ENCODE data around the gene GPR84. TPM values are rescaled to one million over a fixed set of nuclear protein-coding genes. Genes with fewer than 3 reads are reported as not detected.

Gene GPR84
- polyA plus RNA-seq, 3 donors = 0.24 to 3.5 (median 1.0) TPM

- H3K27ac ChIP-seq (ENCODE audit: low read depth, low read length) = no peak overlapping the region
- 70 to 88% (median 82%) methylated on average over 9 of the region's 9 CpGs for WGBS, 3 donors
Observed at GRCh38 chr12:54341378-54342300, 22.6 kb downstream of the GPR84 start.

DNA sequence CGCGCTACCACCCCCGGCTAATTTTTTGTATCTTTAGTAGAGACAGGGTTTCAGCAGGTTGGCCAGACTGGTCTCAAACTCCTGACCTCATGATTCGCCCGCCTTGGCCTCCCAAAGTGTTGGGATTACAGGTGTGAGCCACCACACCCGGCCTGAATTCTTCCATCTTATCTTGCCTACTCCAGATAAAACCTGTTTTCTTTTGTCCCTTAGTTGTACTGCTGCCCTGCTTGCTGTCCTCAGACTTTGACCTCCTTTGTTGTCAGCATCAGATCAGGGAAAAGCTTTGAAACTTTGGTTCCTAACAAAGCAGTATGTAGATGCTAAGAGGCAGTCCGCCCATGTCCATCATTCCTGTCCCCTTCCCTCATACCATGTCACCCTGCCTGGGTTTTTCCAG is 23.4 kb downstream of the GPR84 start:
- H3K27ac ChIP-seq (ENCODE audit: low read depth, low read length) = no peak overlapping the region
- 78 to 95% (median 89%) methylated on average over 7 of the region's 7 CpGs for WGBS, 3 donors

DNA sequence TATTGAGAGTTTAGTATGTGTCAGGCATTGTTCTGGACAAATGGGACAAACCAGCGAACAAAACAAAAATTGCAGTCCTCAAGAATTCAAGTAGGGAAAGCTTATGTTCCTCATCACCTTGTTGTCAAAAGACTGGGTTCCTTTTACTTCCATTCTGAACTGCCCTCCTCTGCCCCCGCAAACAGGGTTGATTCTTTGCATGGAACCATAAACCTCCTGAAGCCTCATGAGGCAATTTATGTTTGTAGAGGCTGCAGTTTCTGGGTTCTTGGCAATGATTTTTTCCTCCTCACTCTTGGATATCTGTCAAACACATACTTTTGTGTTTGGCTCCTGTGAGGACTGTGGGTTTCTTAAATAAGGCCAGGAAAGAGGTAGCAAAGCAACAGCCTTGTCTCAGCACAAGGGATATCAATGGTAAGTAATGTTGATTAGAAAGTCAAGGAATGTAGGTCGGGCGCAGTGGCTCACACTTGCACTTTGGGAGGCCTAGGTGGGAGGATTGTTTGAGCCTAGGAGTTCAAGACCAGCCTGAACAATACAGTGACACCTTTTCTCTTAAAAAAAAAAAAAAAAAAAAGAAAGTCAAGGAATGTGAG is 25.5 kb downstream of the GPR84 start:
- 73 to 78% (median 76%) methylated on average over 4 of the region's 4 CpGs for WGBS, 3 donors
- H3K27ac ChIP-seq (ENCODE audit: low read depth, low read length) = no peak overlapping the region

DNA sequence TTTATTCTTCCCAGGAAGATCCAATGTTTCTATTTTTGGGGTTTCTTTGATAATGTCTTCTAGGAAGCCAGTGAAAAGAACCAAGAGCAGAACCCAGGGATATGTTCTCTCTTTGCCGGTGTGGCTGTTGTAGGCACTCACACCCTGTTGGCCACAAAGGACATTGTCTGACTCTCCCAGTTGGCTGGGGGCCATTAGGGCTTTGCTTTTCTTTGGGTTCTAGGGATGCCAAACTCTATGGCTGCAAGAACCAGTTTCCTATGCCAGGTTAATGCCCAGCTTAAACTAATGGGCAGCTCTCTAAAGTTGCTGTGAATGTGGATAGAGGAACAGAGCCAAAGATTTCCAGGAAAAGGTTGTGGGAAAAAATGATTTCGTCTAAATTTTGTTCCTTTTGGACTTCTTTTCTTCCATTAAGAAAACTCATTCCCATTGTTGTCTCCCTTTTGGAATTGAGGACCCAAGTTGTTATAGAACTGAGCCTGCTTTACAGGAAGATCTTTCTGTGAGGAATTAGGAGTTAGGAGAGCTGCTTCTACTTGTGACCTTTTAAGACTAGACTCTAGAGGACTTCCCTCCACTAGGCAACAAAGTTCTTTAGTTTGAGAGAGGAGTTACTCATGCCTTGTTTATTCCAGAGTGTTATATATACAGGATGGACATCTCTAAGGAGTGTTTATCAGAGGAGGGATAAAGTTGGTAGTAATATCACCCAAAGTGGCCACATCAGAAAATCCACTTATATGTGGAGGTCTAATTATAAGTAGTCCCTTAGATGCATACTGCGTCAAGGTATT is 26.2 kb downstream of the GPR84 start:
- 45 to 68% (median 61%) methylated on average over 3 of the region's 3 CpGs for WGBS, 3 donors
- no peak overlapping the region for H3K27ac ChIP-seq (ENCODE audit: low read depth, low read length)

DNA sequence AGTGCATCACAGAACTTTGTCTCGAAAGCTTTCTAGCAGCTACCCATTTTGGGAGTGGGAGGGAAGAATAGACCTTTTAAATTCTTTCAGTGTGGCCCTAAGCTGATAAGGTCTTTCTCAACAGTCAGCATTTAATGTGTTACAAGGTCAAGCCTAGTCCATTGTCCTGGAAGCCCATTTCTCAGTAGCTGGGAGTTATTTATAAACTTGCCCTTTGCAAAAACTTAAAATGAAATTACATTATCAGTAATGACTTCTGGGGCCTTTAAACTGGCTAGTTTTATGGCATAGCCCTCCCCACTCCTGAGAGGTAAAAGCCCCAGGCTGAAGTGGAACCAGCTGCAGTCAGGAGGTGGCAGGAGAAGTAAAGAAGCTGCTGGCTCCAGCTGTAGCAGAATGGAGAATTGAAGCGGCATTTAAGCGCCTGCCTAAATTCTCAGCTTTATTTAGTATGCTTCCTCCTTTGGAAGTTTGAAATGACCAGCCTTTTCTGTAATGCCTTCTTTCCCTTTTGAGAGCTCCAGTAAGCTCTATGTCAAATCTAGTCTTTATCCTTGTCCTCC is 26.9 kb downstream of the GPR84 start:
- WGBS, 3 donors = 25 to 59% (median 54%) methylated on average over 3 of the region's 3 CpGs
- no peak overlapping the region for H3K27ac ChIP-seq (ENCODE audit: low read depth, low read length)

DNA sequence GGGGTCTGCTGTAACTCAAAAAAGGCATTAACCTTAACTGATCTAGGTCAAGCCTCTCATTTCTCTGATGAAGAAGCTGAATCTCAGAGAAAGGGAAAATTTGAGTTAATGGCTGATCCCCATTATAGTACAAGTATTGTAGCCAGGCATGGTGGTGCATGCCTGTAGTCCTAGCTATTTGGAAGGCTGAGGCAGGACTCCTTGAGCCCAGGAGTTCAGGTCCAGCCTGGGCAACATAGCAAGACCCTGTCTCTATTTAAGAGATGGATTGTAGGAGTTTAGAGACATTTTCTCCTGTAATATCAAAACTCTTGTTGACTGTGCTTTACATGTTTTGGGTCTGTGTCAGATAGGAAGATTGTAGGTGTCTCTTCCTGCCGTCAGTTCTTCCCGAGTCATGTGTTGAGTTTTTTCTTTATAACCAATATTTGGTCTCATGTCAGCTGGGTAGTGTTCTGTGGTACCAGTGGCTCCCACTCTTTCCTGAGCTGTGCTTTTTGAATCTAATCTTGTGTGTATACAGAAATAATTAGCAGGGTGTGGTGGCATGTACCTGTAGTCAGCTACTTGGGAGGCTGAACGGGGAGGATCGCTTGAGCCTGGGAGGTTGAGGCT is 30.8 kb downstream of the GPR84 start:
- 93 to 97% (median 93%) methylated on average over 4 of the region's 4 CpGs for WGBS, 3 donors
- no peak overlapping the region for H3K27ac ChIP-seq (ENCODE audit: low read depth, low read length)

DNA sequence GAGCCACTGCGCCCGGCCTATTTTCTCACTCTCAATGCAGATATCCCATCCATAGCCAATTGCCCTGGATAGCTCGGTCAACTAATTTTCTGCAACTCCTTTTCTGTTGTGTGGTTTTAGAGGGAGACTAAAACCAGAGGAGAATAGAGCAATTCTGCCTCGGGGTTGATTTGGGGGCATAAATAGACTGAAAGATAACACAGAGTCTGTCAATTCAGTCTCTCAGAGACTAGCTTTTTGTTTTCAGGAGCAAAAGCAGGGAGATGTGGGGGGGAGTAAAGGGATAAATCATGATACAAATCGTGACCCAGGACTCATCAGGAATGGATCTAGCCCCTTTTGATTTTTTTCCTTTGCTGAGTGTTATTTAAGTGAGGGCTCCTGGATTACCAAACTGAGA is 32.8 kb downstream of the GPR84 start:
- no peak overlapping the region for H3K27ac ChIP-seq (ENCODE audit: low read depth, low read length)
- WGBS, 3 donors = 83 to 90% (median 84%) methylated on average over 5 of the region's 5 CpGs

- H3K27ac ChIP-seq (ENCODE audit: low read depth, low read length) = no peak overlapping the region
- WGBS, 3 donors = 69 to 71% (median 69%) methylated on average over 3 of the region's 3 CpGs
Observed at GRCh38 chr12:54330442-54330841, 33.8 kb downstream of the GPR84 start.

GRCh38 chr12:54329759-54330158 is 34.5 kb downstream of the GPR84 start:
- H3K27ac ChIP-seq (ENCODE audit: low read depth, low read length) = no peak overlapping the region
- whole genome bisulfite sequencing, 3 donors = 64 to 82% (median 77%) methylated on average over 5 of the region's 5 CpGs

- H3K27ac ChIP-seq (ENCODE audit: low read depth, low read length) = no peak overlapping the region
- WGBS, 3 donors = 59 to 81% (median 75%) methylated on average over 6 of the region's 6 CpGs
Observed at GRCh38 chr12:54328595-54329337, 35.5 kb downstream of the GPR84 start.

GRCh38 chr12:54325442-54326109 is 38.7 kb downstream of the GPR84 start:
- peak overlapping the region; percentile 46 for H3K27ac ChIP-seq (ENCODE audit: low read depth, low read length)
- WGBS, 3 donors = 22 to 52% (median 50%) methylated on average over 22 of the region's 22 CpGs

DNA sequence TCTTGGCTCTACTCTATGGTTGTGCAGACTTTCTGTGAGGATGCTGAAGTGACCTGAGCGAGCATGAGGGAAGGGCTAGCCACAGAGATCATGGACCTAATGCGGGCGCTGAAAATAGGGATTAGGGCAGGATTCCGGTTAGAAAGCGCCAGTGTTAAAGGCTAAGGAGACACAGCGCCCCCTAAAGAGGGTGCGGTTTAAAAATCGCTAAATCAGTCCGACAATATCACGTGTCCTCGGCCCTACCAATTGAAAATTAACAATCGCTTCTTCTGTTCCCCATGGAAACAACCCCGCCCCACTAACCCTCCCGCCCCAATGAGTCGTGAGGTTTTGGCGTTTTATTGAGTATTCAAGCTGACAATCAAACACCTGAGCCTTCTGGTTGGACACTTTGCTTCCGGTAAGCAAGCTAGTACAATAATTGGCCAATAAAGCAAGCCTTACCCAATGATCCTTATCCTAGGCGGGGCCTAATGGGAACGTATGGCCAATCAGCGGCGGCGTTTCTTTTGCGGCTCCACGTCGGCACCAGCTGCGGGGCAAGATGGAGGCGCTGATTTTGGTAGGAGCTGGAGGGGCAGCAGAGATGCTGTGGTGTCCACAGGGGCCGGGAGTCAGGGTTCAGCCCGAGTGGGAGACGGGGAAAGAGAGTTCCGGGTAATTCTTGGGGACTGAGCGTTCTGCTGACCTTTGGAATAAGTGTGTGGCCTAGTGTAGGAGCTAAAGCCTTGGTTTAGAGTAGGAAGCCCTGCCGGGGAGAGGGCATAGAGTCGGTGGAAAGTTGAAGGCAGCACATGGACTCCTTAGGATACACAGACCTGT is 39.5 kb downstream of the GPR84 start, which contains the start of gene COPZ1:
Gene COPZ1, plus strand, starts transcription at position 515 of the 825 bp plus-strand sequence. Its CDS starts 33 bp downstream, at position 548.
- 1 to 2% (median 1%) methylated on average over 34 of the region's 34 CpGs for WGBS, 3 donors
- H3K27ac ChIP-seq (ENCODE audit: low read depth, low read length) = peak within 1 kb of the TSS; percentile 46

DNA sequence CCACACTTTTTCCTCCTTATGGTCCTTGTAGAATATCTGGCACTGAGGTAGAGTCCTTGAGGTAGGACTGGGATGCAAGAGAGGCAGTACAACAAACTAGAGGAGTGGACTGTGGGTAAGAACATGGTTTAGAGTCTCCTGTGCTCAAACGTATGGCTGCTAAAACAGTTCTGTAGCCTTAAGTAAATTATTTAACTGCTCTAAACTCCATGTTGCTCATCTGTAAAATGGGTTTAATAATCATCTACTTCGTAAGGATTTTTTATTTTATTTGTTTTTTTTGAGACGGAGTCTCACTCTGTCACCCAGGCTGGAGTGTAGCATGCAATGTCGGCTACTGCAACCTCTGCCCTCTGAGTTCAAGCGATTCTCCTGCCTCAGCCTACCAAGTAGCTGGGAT is 42.9 kb downstream of the GPR84 start:
- H3K27ac ChIP-seq (ENCODE audit: low read depth, low read length) = no peak overlapping the region
- WGBS, 3 donors = 88 to 93% (median 91%) methylated on average over 5 of the region's 5 CpGs

All from adipose tissue (tissue), 3 donors.